Smooth muscle cell of the brain vasculature (primary cell): ENCODE data around the gene CYTL1.
"Not testable (repeated sequence)": the region's sequence is repeated elsewhere in the genome, so short reads cannot be mapped to it uniquely, and the experiment has no call there.

Experiments
- DNase-seq: peaks from one replicate; pipeline ENCODE4 v3.0.0-alpha.2; 2012; ENCODE audit warnings: low read depth, low spot score

Gene CYTL1, protein sequence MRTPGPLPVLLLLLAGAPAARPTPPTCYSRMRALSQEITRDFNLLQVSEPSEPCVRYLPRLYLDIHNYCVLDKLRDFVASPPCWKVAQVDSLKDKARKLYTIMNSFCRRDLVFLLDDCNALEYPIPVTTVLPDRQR

DNA sequence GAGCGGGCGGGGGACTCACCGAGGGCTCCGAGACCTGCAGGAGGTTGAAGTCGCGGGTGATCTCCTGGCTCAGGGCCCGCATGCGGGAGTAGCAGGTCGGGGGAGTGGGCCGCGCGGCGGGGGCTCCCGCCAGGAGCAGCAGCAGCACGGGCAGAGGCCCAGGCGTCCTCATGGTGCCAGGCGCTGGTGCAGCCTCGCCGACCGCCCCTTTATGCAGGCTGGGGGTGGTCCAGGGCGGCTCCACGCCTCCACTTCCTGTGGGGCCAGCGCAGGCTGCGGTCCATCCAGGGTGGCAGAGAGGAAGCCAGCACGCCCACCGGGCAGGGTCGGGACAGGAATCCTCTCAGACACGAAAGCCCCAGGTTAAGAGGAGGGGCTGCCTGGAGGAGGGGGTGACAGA, at the start of gene CYTL1:
Gene CYTL1, minus strand, starts transcription at position 185 of the 400 bp plus-strand sequence. Its CDS starts 13 bp downstream, at position 172.
- no peak for DNase-seq

DNA sequence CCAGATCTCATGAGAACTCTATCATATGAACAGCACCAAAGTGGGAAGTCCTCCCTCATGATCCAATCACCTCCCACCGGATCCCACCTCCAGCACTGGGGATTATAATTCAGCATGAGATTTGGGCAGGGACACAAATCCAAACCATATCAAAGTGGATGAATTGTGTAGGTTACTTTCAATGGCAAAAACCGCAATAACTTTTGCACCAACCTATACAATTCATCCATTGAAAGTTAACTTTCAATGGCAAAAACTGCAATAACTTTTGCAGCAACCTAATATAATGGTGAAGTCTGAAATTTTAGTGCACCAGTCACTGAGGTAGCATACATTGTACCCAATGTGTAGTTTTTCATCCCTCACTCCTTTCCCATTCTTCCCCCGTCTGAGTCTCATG, 48.6 kb upstream of the CYTL1 start:
- no peak for DNase-seq

DNA sequence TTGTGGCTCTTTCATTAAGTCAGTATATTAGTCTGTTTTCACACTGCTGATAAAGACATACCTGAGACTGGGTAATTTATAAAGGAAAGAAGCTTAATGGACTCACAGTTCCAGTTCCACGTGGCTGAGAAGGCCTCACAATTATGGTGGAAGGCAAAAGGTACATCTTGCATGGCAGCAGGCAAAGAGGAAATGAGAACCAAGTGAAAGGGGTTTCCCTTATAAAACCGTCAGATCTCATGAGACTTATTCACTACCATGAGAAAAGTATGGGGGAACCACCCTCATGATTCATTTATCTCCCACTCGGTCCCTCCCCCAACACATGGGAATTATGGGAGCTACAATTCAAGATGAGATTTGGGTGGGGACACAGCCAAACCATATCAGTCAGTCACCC, 47.7 kb upstream of the CYTL1 start:
- DNase-seq, result not testable (repeated sequence)

DNA sequence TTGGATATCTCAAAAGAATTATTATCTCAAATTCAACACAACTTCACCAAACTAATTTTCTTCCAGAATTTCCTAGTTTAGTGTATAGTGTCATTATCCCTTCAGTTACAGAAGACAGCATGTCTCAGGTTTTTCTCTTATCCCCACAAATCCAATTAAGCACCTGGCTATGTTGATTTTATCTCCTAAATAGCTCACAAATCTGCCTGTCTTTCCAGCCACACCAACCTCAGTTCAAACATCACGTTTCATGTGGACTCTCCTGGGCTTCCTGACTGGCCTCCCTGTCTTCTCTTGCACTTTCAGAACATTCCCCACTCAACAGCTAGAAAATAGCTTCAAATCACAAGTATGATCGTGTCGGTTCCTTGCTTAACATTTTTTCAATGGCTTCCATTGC, 46.8 kb upstream of the CYTL1 start:
- no peak for DNase-seq

DNA sequence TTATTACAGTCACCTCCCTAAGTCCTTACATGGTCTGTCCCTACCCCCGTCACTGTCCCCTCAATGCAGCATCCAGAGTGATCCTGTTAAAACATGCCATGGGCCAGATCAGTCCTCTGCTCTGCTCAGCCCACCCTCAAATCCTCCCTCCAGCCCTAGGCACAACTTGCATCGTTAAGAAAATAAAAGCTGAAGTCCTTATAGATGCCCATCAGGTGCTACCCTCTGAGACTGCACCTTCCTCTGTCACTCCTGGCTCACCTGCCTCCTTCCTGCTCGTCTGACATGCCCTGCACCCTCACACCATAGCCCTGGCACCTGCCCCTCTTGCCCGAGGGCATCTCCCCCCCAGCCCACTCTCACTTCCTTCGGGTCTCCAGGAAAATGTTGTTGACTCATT, 36.2 kb upstream of the CYTL1 start:
- DNase-seq, result no peak

DNA sequence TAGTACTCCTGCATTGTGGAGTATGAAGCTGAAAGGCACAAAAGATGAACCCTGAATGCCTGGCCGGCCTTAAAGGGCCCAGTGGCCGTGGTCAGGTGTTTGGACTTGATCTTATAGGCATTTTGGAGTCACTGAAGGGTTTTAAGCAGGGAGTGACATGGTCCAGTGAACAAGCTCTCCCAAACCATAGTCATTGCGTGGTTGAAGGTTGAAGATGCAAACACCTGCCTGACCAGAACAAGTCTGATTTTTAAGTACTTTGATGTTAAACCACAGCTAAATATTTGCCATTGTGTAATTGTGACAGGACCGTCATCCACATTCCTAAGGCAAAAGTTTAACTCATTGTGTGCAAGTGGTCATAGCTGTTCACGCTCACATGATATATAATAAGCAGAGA, 35.3 kb upstream of the CYTL1 start:
- no peak for DNase-seq

DNA sequence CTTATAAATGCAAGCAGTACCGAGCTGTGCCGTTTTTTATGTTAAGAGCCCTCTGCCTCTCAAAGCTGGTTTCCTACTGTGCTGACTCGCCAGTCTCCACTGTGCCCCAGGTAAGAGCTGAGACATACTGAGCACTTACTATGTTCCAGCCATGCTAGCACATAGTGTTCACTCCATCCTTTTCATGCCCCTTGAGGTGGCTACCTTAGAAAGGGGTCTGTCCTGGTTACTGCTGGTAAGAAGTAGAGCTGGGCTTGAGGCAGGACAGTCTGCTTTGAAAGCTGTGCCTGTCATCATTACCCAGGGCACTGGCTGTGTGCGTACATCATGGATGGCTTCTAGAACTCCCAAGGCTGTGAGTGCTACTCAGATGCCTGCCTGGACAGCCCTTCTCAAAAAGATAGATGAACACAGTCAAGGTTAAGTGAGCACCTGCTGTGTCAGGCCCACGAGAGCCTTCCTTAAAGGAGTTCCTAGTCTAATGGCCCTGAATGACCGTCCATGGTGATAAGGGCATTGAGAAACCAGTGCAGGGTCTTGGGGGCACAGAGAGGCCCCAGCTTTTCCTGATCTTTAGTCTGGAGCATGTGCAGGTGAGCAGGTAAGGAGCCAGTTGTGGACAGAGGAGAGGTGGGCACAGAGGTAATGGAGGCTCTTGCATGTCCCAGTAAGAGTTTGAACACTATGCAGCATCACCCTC, 33.6 kb upstream of the CYTL1 start:
- no peak for DNase-seq

DNA sequence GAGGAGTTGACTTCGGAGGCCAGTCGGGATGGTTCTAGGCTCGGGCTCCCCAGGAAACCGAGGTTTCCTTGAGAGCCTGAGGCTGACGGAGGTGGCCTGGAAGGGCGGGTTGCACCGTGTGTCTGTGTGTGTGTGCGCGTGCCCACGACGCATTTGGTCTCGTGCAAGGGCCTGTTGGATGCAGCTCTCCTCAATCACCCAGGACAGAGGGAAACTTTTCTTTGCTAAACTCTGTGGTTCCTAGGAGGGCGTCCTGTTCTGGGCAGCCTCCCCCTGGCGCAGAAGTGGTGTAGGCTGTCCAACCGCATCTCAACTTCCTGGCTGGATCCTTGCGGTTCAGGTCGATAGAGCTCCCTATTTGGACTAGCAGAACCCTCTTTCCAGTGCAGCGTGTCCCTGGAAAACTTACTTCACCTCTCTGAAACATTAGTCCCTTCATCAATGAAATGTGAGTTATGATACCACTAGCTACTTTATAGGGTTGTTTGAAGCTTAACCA, 33.0 kb upstream of the CYTL1 start:
- no peak for DNase-seq

DNA sequence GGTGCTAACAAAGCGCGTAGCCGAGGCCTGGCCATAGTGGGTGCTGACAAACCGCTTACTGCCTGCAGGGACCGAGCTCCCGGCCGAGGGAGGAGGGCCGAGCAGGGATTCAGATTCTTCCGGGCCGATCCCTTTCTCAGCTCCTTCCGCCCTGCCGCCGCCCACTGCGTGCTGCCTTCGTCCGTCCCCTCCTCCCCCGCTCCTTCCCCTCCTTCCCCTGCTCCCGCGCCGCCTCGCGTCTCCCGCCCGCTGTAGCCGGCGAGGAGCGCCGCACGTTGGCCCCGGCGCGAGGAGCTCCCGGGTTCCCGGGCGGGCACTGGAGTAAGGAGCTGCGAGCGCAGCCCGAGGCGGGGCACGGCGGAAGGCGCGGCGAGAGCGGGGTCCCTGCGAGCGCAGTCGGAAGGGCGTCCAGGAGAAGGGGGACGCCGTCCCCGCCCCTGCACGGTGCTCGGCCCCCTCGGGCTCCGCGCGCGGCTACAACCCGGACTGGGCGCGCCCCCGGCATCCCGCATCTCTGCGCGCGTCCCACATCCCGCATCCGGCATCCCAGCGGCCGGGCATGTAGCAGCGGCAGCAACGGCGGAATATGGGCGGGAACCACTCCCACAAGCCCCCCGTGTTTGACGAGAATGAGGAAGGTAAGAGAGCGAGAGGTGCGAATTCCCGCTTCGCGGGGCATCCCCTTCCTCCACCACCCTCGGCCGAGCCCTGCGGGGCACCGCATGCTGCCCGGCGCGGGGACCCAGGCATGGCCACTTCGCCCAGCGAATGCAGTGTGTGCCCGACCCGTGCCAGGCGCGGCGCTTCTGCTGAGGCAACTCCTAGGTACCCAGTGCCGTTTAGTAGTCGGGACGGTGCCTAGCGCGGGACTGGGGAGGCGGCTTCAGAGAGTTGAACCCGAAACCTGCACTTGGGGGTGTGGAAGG, 32.3 kb upstream of the CYTL1 start, which contains the start of gene STK32B:
Gene STK32B, plus strand, starts transcription at position 203 of the 926 bp plus-strand sequence.
- DNase-seq, result no peak

DNA sequence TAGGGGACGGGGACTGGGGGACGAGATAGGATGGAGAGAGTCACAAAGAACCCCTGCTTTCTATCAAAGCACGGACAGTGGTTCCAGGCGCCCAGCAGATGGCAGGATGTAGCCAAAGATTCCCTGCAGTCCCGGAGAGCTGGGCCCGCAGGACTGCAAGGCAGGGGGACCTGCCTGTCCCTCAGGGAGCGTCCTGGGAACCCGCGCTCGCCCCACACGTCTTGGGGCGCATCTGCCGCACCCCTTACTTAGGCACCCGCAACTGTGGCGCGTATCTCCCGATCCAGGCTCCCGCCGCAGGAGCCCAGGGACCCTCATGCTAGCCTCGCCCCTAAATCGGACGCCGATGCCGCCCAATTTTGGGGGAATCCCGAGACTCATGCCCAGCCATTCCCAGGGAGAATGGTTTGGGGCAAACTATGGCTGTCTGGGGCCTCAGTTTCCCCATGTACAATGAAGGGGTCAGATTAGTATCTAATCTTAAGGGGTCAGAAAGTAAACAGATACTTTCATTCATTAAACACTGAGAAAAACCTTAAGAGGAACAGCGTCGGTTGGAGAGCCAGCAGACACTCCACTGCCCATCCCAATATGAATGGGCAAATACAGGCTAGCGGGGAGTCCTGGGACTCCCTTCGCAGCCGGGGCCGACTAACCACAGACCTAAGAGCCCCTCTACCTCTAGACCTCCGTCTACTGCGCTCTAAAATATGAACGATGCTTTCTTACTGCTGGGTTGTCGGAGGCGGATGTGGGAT, 31.4 kb upstream of the CYTL1 start:
- no peak for DNase-seq

DNA sequence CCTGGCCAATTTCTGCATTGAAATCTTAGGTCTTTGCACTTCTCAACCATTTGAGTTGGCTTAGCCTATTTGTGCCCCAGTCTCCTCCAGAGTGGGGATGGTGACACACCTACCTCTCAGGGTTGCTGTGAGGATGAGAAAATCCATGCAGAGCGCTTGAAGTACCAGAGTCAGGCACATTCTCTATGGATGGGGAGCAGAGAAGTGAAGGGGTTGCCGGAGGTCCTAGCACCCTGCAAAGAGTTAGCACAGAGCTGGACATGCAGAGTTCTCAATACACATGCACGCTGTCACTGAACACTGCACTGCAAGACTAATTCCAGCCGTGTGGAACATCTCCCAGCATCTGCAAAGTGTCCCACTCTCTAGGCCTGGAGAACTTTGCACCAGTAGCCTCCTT, 29.5 kb upstream of the CYTL1 start:
- DNase-seq, result no peak

DNA sequence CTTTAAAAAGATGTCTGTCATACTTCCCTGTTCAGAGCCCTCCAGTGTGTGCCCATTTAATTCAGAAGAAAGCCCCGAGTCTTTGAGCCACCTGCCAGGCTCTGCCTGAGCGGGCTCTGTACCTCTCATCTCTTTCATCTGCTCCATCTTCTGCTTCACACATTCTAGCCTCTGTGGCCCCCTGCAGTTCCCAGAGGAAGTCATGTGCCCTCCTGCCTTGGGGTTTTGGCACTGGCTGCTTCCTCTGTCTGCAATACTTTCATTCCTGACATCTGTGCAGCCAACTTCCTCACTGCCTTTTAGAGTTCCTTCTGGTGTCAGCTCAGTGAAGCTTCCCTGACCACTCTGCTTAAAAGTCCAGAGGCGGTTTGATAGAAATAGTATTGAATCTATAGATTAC, 25.8 kb upstream of the CYTL1 start:
- DNase-seq, result no peak

DNA sequence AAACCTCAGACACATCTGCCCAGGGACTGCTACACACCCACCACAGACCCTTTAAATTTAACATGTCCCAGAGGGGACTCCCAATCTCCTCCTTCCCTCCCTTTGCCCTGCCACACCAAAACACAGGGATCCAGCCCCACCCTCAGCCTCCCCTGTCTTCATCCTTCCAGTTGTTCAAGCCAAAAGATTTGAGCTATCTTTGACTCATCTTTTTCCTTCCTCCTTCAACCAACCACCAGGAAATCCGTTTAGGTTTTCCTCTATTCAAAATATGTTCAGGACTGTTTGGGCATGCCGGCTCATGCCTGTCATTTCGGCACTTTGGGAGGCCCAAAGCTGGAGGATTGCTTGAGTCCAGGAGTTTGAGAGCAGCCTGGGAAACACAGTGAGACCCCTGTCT, 25.1 kb upstream of the CYTL1 start:
- no peak for DNase-seq

DNA sequence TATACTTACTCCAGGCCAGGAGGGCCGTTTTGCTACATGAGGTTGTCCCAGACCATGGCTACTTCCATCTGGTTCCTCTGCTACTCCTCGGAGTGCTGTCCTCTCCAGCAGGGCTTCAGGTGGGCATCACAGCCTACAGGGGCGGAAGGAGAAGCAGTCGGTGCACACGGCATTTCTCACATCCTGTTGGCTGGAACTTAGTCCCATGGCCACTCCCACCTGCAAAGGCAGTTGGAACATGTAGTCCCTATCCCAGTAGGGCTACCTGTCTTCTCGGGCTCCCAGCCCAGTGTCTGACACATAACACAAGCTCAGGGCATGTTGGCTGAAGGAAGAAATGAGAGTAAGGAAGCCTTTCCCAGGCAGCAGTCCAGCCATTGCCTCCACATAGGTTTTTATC, 24.3 kb upstream of the CYTL1 start:
- DNase-seq, result no peak

DNA sequence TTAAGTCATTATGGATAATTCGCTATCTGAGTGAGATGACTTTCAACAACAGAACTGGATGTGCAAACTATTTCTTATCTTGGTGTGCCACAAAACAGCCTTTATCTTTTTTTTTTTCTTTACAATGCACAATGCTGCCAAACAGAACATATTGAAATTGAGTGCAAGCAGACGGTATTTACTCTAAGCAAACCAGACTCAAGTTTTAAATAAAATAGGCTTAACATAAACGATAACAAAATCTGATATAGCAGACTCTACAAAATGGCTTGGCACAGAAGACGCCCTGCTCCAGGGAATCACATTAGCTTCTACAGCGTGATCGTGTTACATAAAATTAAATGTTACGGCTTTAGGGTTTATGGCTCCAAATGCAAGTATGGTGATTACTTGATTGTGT, 22.4 kb upstream of the CYTL1 start:
- no peak for DNase-seq

DNA sequence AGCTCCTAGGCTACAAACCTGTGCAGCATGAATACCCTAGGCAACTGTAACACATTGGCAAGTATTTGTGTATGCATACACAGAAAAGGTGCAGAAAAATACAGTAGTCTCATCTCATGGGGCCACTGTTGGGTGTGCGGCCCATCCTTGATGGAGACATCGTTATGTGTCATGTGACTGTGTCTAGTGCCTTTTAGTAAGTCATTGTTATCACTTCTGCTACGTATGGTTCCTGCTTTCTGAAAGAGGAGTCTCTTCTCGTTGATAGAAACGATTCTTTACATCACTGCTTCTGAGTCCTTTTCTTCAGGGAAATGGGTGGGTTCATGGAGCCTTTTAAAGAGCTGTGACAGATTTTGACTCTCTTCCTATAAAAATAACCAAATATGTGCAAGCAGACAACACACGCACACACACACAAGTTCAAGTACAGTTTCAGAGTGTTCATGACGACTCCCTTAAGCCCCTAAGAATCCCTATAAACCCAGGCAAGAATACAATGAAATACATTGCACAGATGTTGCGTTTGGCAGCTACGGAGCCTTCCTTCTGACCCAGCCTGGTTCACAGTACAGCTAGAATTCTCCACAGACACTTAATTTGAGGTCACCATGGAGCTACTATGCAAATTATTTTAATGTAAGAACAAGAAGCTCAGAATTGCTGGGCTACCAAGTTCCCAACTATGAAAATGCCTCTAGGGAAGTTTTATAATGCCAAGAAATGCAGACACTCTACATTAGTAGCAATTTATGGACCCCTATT, 21.8 kb upstream of the CYTL1 start:
- no peak for DNase-seq

DNA sequence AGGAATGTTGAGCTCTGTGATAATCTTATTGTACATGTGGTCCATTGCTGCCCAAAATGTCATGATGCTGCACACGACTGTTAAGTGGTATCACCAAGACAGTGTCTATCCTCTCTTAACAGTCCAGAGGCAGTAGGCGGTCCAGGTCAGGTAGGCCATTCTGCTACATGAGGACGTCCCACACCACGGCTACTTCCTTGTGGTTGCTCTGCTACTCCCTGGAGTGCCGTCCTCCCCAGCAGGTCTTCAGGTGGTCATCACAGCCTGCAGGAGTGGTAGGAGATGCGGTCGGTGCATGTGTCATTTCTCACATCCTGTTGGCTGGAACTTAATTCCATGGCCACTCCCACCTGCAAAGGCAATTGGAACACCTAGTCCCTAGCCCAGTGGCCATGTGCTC, 20.5 kb upstream of the CYTL1 start:
- DNase-seq, result no peak

DNA sequence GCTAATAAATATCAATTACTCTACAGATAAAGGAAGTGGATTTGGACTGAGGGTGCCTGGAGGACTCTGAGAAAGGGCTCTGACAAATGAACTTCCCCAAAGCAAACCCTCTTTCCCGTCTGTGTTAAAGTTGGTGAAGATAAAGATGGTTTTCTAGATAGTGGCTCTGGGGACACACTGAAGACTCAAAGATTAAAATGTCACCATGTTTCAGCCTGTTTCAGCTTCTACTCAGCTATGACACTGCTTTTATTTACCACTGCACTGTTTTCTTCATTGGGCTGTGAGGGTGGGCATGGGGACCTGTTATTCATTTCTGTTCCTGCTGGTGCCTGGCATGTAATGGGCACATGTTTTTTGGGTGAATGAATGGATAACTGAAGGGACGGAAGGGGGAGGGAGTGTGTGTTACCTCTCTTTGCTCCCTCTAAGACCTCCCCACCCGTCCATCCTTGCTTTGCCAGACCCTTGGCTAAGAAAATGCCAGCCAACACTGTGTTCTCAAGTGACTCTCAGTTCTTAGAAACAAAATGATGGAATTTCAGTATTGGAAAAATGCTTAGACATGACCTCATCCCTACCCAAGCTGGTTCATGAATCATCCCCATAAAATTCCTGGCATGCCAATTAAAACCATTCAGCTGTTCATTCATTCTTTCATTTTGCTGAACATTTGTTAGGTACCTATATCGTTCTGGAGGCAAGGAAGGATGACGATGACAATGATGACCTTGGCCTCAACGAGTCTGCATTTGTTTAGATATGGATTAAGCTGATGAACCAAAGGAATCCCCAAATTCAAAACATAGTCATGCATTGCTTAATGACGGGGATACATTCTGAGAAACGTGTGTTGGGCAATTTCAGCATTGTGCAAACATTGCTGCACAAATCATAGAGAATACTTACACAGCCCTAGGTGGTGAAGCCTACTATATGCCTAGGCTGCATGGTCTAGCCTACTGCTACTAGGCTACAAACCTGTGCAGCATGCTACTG, 18.6 kb upstream of the CYTL1 start:
- no peak for DNase-seq

DNA sequence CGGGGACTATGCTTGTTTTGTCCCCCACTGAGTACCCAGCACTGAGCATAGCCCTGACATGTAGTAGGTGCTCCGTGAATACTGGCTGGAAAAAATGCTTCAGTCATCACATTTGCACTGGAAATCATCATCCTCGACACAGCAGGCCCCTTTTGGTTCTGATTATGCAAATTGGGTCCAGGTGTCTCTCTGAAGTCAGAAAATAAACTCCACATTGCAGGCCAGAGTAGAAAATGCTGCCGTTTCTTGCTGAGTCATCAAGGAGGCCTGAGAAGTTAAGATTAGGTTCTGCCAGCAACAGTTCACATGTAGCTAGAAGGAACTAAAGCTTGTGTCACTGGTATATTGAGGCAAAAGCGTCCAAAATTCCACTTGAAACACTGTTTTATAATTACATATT, 17.0 kb upstream of the CYTL1 start:
- no peak for DNase-seq

DNA sequence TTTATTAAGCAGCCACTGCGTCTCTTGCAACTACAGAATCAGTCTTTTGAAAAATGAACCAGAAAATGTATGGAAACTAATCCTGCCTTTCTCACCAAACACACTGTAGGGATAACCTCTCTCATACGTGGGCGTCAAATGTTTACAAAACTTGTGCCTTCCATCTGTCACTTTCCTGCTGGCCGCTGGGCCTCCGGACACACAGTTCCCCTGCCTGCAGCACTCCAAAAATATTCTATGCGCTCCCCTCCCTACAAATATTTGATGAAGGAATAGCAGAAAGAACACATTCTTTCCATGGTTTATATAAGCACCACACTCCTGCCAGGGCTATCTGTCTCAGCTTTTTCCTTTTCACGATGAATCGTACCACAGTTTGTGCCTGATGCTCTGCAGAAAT, 14.9 kb upstream of the CYTL1 start:
- no peak for DNase-seq
